ENCODE results near the gene PLA2G6.
A peak's percentile ranks its signal among the peaks of the same experiment; 100 is the strongest.

The PLA2G6 gene

GRCh38 chr22:38082986-38083710, 98.5 kb downstream of the PLA2G6 start:
- Histone ChIP-seq H3K9ac (ENCODE audit: low read length) (no peak overlapping the region), H2BK12ac (ENCODE audit: low read length) (no peak overlapping the region), H3K4ac (ENCODE audit: low read depth, low read length) (no peak overlapping the region), H3K36me3 (ENCODE audit: control insufficient read depth in 1 of 2, insufficient read depth in 2 of 2, low read length in 2 of 2) (no peaks in the 10 kb centered on the region), H3K79me2 (ENCODE audit: control insufficient read depth, insufficient read depth, low read length, poor library complexity) (no peaks in the 10 kb centered on the region), H4K12ac (ENCODE audit: low read depth, low read length) (no peak overlapping the region), H3K9me3 (ENCODE audit: insufficient read depth, low read depth, low read length) (peaks cover 4% of the 10 kb centered on the region), H3K4me3 (ENCODE audit: low read depth, low read length) (no peak overlapping the region), H3K79me1 (ENCODE audit: low read length) (no peaks in the 10 kb centered on the region), H3K27ac (ENCODE audit: low read depth, low read length) (no peak overlapping the region), H3K4me1 (ENCODE audit: control insufficient read depth in 1 of 2, insufficient read depth in 2 of 2, low read length in 2 of 2) (peaks cover 14 to 21% of the 10 kb centered on the region in 2 experiments), H2BK5ac (ENCODE audit: low read depth, low read length, poor library complexity) (no peak overlapping the region), H2AK5ac (ENCODE audit: low read length) (no peak overlapping the region), H3K14ac (ENCODE audit: low read length) (no peak overlapping the region), H3K18ac (ENCODE audit: low read length) (no peak overlapping the region), H4K8ac (ENCODE audit: low read depth, low read length) (no peak overlapping the region), H3K23ac (ENCODE audit: low read length) (no peak overlapping the region), H3K4me2 (ENCODE audit: low read length) (no peak overlapping the region), H2AFZ (ENCODE audit: insufficient read depth, low read length, poor library complexity) (no peak overlapping the region), H2BK120ac (ENCODE audit: insufficient read depth, low read length, poor library complexity) (no peak overlapping the region), H3K27me3 (ENCODE audit: insufficient read depth, low read length) (peaks cover 11% of the 10 kb centered on the region), H4K91ac (ENCODE audit: low read depth, low read length) (no peak overlapping the region)
- no peak for DNase-seq
- no CpG with 5 or more reads among the region's 24 CpGs for WGBS (ENCODE audit: extremely low coverage, insufficient coverage, insufficient read length)

GRCh38 chr22:38081941-38082828, 99.4 kb downstream of the PLA2G6 start:
- H4K91ac ChIP-seq (ENCODE audit: low read depth, low read length), result peak overlapping the region; percentile 18
- H2AK5ac ChIP-seq (ENCODE audit: low read length), result peak overlapping the region; percentile 63
- peak overlapping the region; percentile 70 for H3K4me2 ChIP-seq (ENCODE audit: low read length)
- WGBS (ENCODE audit: extremely low coverage, insufficient coverage, insufficient read length), result no CpG with 5 or more reads among the region's 52 CpGs
- no peak overlapping the region for H4K8ac ChIP-seq (ENCODE audit: low read depth, low read length)
- no peak overlapping the region for H3K14ac ChIP-seq (ENCODE audit: low read length)
- H3K9me3 ChIP-seq (ENCODE audit: insufficient read depth, low read depth, low read length), result peaks cover 1% of the 10 kb centered on the region
- peak in 1 of 2 donors; percentile 23 for DNase-seq
- no peak overlapping the region for H4K12ac ChIP-seq (ENCODE audit: low read depth, low read length)
- no peak overlapping the region for H3K23ac ChIP-seq (ENCODE audit: low read length)
- H3K9ac ChIP-seq (ENCODE audit: low read length), result no peak overlapping the region
- H3K27me3 ChIP-seq (ENCODE audit: insufficient read depth, low read length), result peaks cover 11% of the 10 kb centered on the region
- no peaks in the 10 kb centered on the region for H3K36me3 ChIP-seq (ENCODE audit: control insufficient read depth in 1 of 2, insufficient read depth in 2 of 2, low read length in 2 of 2)
- H2AFZ ChIP-seq (ENCODE audit: insufficient read depth, low read length, poor library complexity), result no peak overlapping the region
- H2BK12ac ChIP-seq (ENCODE audit: low read length), result no peak overlapping the region
- no peak overlapping the region for H3K18ac ChIP-seq (ENCODE audit: low read length)
- no peak overlapping the region for H3K4me3 ChIP-seq (ENCODE audit: low read depth, low read length)
- H3K27ac ChIP-seq (ENCODE audit: low read depth, low read length), result no peak overlapping the region
- H3K4ac ChIP-seq (ENCODE audit: low read depth, low read length), result no peak overlapping the region
- no peaks in the 10 kb centered on the region for H3K79me2 ChIP-seq (ENCODE audit: control insufficient read depth, insufficient read depth, low read length, poor library complexity)
- no peak overlapping the region for H2BK120ac ChIP-seq (ENCODE audit: insufficient read depth, low read length, poor library complexity)
- peaks cover 14 to 21% of the 10 kb centered on the region in 2 experiments for H3K4me1 ChIP-seq (ENCODE audit: control insufficient read depth in 1 of 2, insufficient read depth in 2 of 2, low read length in 2 of 2)
- H2BK5ac ChIP-seq (ENCODE audit: low read depth, low read length, poor library complexity), result no peak overlapping the region
- no peaks in the 10 kb centered on the region for H3K79me1 ChIP-seq (ENCODE audit: low read length)

GRCh38 chr22:38081636-38081940, 100.0 kb downstream of the PLA2G6 start:
- no peak for DNase-seq
- Histone ChIP-seq H3K9ac (ENCODE audit: low read length) (no peak overlapping the region), H3K14ac (ENCODE audit: low read length) (no peak overlapping the region), H2AFZ (ENCODE audit: insufficient read depth, low read length, poor library complexity) (peak overlapping the region; percentile 65), H3K27me3 (ENCODE audit: insufficient read depth, low read length) (peaks cover 11% of the 10 kb centered on the region), H3K4ac (ENCODE audit: low read depth, low read length) (no peak overlapping the region), H3K18ac (ENCODE audit: low read length) (no peak overlapping the region), H4K91ac (ENCODE audit: low read depth, low read length) (no peak overlapping the region), H3K79me1 (ENCODE audit: low read length) (no peaks in the 10 kb centered on the region), H3K4me2 (ENCODE audit: low read length) (peak overlapping the region; percentile 70), H3K79me2 (ENCODE audit: control insufficient read depth, insufficient read depth, low read length, poor library complexity) (no peaks in the 10 kb centered on the region), H2BK120ac (ENCODE audit: insufficient read depth, low read length, poor library complexity) (no peak overlapping the region), H4K8ac (ENCODE audit: low read depth, low read length) (no peak overlapping the region), H2BK12ac (ENCODE audit: low read length) (no peak overlapping the region), H3K4me3 (ENCODE audit: low read depth, low read length) (no peak overlapping the region), H4K12ac (ENCODE audit: low read depth, low read length) (no peak overlapping the region), H2AK5ac (ENCODE audit: low read length) (peak overlapping the region; percentile 63), H3K4me1 (ENCODE audit: control insufficient read depth in 1 of 2, insufficient read depth in 2 of 2, low read length in 2 of 2) (peaks cover 14 to 21% of the 10 kb centered on the region in 2 experiments), H3K36me3 (ENCODE audit: control insufficient read depth in 1 of 2, insufficient read depth in 2 of 2, low read length in 2 of 2) (no peaks in the 10 kb centered on the region), H3K9me3 (ENCODE audit: insufficient read depth, low read depth, low read length) (peaks cover 1% of the 10 kb centered on the region), H2BK5ac (ENCODE audit: low read depth, low read length, poor library complexity) (no peak overlapping the region), H3K23ac (ENCODE audit: low read length) (no peak overlapping the region), H3K27ac (ENCODE audit: low read depth, low read length) (no peak overlapping the region)
- WGBS (ENCODE audit: extremely low coverage, insufficient coverage, insufficient read length), result no CpG with 5 or more reads among the region's 17 CpGs

GRCh38 chr22:38080850-38081635, 100.6 kb downstream of the PLA2G6 start:
- no peak overlapping the region for H2BK120ac ChIP-seq (ENCODE audit: insufficient read depth, low read length, poor library complexity)
- H4K8ac ChIP-seq (ENCODE audit: low read depth, low read length), result no peak overlapping the region
- H3K9ac ChIP-seq (ENCODE audit: low read length), result no peak overlapping the region
- peaks cover 1% of the 10 kb centered on the region for H3K9me3 ChIP-seq (ENCODE audit: insufficient read depth, low read depth, low read length)
- H2BK12ac ChIP-seq (ENCODE audit: low read length), result no peak overlapping the region
- DNase-seq, result peak in 1 of 2 donors; percentile 47
- H3K23ac ChIP-seq (ENCODE audit: low read length), result no peak overlapping the region
- no peak overlapping the region for H2BK5ac ChIP-seq (ENCODE audit: low read depth, low read length, poor library complexity)
- H4K12ac ChIP-seq (ENCODE audit: low read depth, low read length), result no peak overlapping the region
- no peak overlapping the region for H3K4ac ChIP-seq (ENCODE audit: low read depth, low read length)
- no peak overlapping the region for H3K18ac ChIP-seq (ENCODE audit: low read length)
- peak overlapping the region; percentile 48 for H3K4me3 ChIP-seq (ENCODE audit: low read depth, low read length)
- H3K14ac ChIP-seq (ENCODE audit: low read length), result no peak overlapping the region
- no peaks in the 10 kb centered on the region for H3K36me3 ChIP-seq (ENCODE audit: control insufficient read depth in 1 of 2, insufficient read depth in 2 of 2, low read length in 2 of 2)
- H2AK5ac ChIP-seq (ENCODE audit: low read length), result no peak overlapping the region
- no peaks in the 10 kb centered on the region for H3K79me1 ChIP-seq (ENCODE audit: low read length)
- H4K91ac ChIP-seq (ENCODE audit: low read depth, low read length), result no peak overlapping the region
- H3K4me1 ChIP-seq (ENCODE audit: control insufficient read depth in 1 of 2, insufficient read depth in 2 of 2, low read length in 2 of 2), result peaks cover 14 to 21% of the 10 kb centered on the region in 2 experiments
- H3K4me2 ChIP-seq (ENCODE audit: low read length), result peak overlapping the region; percentile 70
- no peak overlapping the region for H3K27ac ChIP-seq (ENCODE audit: low read depth, low read length)
- no CpG with 5 or more reads among the region's 110 CpGs for WGBS (ENCODE audit: extremely low coverage, insufficient coverage, insufficient read length)
- peak overlapping the region; percentile 65 for H2AFZ ChIP-seq (ENCODE audit: insufficient read depth, low read length, poor library complexity)
- peaks cover 11% of the 10 kb centered on the region for H3K27me3 ChIP-seq (ENCODE audit: insufficient read depth, low read length)
- H3K79me2 ChIP-seq (ENCODE audit: control insufficient read depth, insufficient read depth, low read length, poor library complexity), result no peaks in the 10 kb centered on the region
